Endothelial cell of umbilical vein (primary cell): ENCODE measurements around the gene MARVELD1. TPM values are rescaled to one million over a fixed set of nuclear protein-coding genes. Genes with fewer than 3 reads are reported as not detected.

Source experiments
- BruUV-seq: library from RNA; stranded (reverse); fragments of 400-500 nt; replicated peaks from 2 replicates; lab custom pipeline; 2021; lab: Mats Ljungman, UMichigan
- CTCF ChIA-PET: fragments of 300-600, 350-600 bp; sonication (Branson Sonifier 250); formaldehyde crosslinking; loops from one replicate; lab custom pipeline; 2021; ENCODE audit warnings: antibody characterized with exemption, inconsistent platforms; lab: Charles Lee
- POLR2A ChIA-PET: fragments of 300-600, 350-600 bp; sonication (Branson Sonifier 250); formaldehyde crosslinking; loops from one replicate; lab custom pipeline; 2021; ENCODE audit warnings: antibody characterized with exemption, inconsistent platforms; lab: Charles Lee
- DNase-seq: peaks from one replicate; pipeline ENCODE4 v3.0.0-alpha.2; 2011; ENCODE audit warnings: low read depth, low spot score
- FAIRE-seq: peaks from 2 replicates; lab custom pipeline; 2011; peaks lifted over from hg19 to GRCh38; lab: Jason Lieb, UNC
- H2AFZ ChIP-seq: 2 replicates; pipeline ENCODE4 v1.6.0; 2012; ENCODE audit warnings: low read depth, low read length, control low read depth, inconsistent platforms
- H3K27ac ChIP-seq: 2 replicates; pipeline ENCODE4 v1.5.1; 2011; ENCODE audit warnings: low read depth, mild to moderate bottlenecking, control low read depth, low read length, moderate library complexity; ENCODE audit not compliant: insufficient read depth
- H3K27me3 ChIP-seq, 2 experiments: 2 replicates each; pipeline versions ENCODE4 v1.6.0 to v1.6.1; 2011; ENCODE audit warnings: low read length in 2 of 2, mixed read lengths in 1 of 2; ENCODE audit not compliant: control insufficient read depth in 2 of 2, insufficient read depth in 2 of 2
- H3K36me3 ChIP-seq, 2 experiments: 2 replicates in 1 of 2; 3 replicates in 1 of 2; pipeline ENCODE4 v1.5.1; 2011; ENCODE audit warnings: low read length in 2 of 2, mild to moderate bottlenecking in 1 of 2, moderate library complexity in 1 of 2; ENCODE audit not compliant: control insufficient read depth in 2 of 2, insufficient read depth in 2 of 2; ENCODE audit errors: extremely low read depth in 1 of 2
- H3K4me1 ChIP-seq: 3 replicates; pipeline ENCODE4 v1.5.1; 2011; ENCODE audit warnings: mild to moderate bottlenecking, low read length; ENCODE audit not compliant: control insufficient read depth, insufficient read depth; ENCODE audit errors: extremely low read depth
- H3K4me2 ChIP-seq: 2 replicates; pipeline ENCODE4 v1.6.1; 2011; ENCODE audit warnings: low read length, control low read depth, mixed read lengths; ENCODE audit not compliant: insufficient read depth
- H3K4me3 ChIP-seq, 3 experiments: fragments of 200-600 bp in 1 of 3; sonication (generic), shearing (Covaris generic) in 1 of 3; replicated peaks in 1 of 3; 2 replicates each; pipeline ENCODE4 v1.5.1; 2011 to 2016; ENCODE audit warnings: control low read depth in 3 of 3, low read length in 3 of 3, mild to moderate bottlenecking in 2 of 3, inconsistent platforms in 1 of 3, low read depth in 1 of 3, moderate library complexity in 1 of 3; ENCODE audit not compliant: insufficient read depth in 1 of 3
- H3K79me2 ChIP-seq: 2 replicates; pipeline ENCODE4 v1.6.0; 2012; ENCODE audit warnings: low read length, inconsistent platforms; ENCODE audit not compliant: control insufficient read depth, insufficient read depth
- H3K9ac ChIP-seq: replicated peaks from 2 replicates; pipeline ENCODE3; 2011; ENCODE audit warnings: low read length, control low read depth; ENCODE audit not compliant: insufficient read depth; ENCODE audit errors: extremely low read depth
- H3K9me1 ChIP-seq: replicated peaks from 3 replicates; pipeline ENCODE4 v1.6.0; 2011; ENCODE audit warnings: mild to moderate bottlenecking, low read length; ENCODE audit not compliant: control insufficient read depth, insufficient read depth; ENCODE audit errors: extremely low read depth
- H3K9me3 ChIP-seq: replicated peaks from 2 replicates; pipeline ENCODE4 v1.5.1; 2012; ENCODE audit warnings: low read length, inconsistent platforms; ENCODE audit not compliant: control insufficient read depth, insufficient read depth
- H4K20me1 ChIP-seq: replicated peaks from 2 replicates; pipeline ENCODE3; 2011; ENCODE audit warnings: mild to moderate bottlenecking, low read length; ENCODE audit not compliant: control insufficient read depth, insufficient read depth; ENCODE audit errors: extremely low read depth
- EZH2 ChIP-seq: IDR thresholded peaks from 2 replicates; pipeline ENCODE4 v1.6.1; 2012; ENCODE audit warnings: borderline replicate concordance, low read depth, mild to moderate bottlenecking, moderate library complexity, low read length, inconsistent platforms; ENCODE audit not compliant: severe bottlenecking
- FOS ChIP-seq: IDR thresholded peaks from 2 replicates; pipeline ENCODE4 v1.6.1; 2011; ENCODE audit warnings: mild to moderate bottlenecking, low read length, moderate library complexity, borderline replicate concordance; ENCODE audit not compliant: insufficient read depth
- GATA2 ChIP-seq: IDR thresholded peaks from 2 replicates; pipeline ENCODE4 v1.7.0; 2011; ENCODE audit warnings: low read depth, mild to moderate bottlenecking, moderate library complexity, mixed read lengths, low read length; ENCODE audit not compliant: insufficient read length, insufficient read depth
- JUN ChIP-seq: IDR thresholded peaks from 2 replicates; pipeline ENCODE4 v1.6.1; 2011; ENCODE audit warnings: borderline replicate concordance, low read depth; ENCODE audit not compliant: insufficient read length, insufficient read depth
- MAX ChIP-seq: IDR thresholded peaks from 2 replicates; pipeline ENCODE4 v1.6.1; 2011; ENCODE audit not compliant: insufficient read depth, insufficient read length
- MYC ChIP-seq: IDR thresholded peaks from one replicate; pipeline ENCODE4 v1.6.1; 2011; ENCODE audit warnings: mild to moderate bottlenecking, low read depth, low read length
- POLR2A ChIP-seq: IDR thresholded peaks from 2 replicates; pipeline ENCODE4 v1.6.1; 2012; ENCODE audit warnings: low read depth, mild to moderate bottlenecking, control low read depth, low read length
- POLR2AphosphoS5 ChIP-seq: IDR thresholded peaks from 2 replicates; pipeline ENCODE4 v1.6.1; 2012; ENCODE audit warnings: low read depth, mild to moderate bottlenecking, control low read depth, low read length, moderate library complexity; ENCODE audit not compliant: insufficient read depth
- dilution Hi-C: fragments of 300-500 bp; cut with MboI; formaldehyde crosslinking; loops from one replicate; pipeline ENCODE4 v1.15.0; 2019; ENCODE audit warnings: low sequenced_read_pairs; ENCODE audit not compliant: extremely low pct_ligation_motif_present
- intact Hi-C: fragments of 100-400 bp; cut with micrococcal nuclease; formaldehyde crosslinking; loops from one replicate; pipeline ENCODE4 v1.10.0; 2022
- polyA plus RNA-seq, 4 experiments: library from polyadenylated mRNA; depleted of rRNA in 3 of 4; stranded (reverse) in 3 of 4; unstranded in 1 of 4; fragments of >200 nt; gene quantifications; 2 replicates each; pipeline versions ENCODE4 v1.2.1 to v1.2.3, GENCODE V29; 2011 to 2012; ENCODE audit warnings: missing spikeins in 1 of 4
- total RNA-seq: library from RNA; stranded (reverse); gene quantifications from 2 replicates; pipeline ENCODE4 v1.2.3, GENCODE V29; 2021
- TF ChIP-seq, protein P1 (sequence below), 2 donors: IDR thresholded peaks; 1 replicate in 1 of 2; 2 replicates in 1 of 2; pipeline ENCODE4 v1.5.1; 2011; ENCODE audit warnings: low read length in 2 of 2, mild to moderate bottlenecking in 2 of 2, moderate library complexity in 2 of 2, control low read depth in 1 of 2, inconsistent platforms in 1 of 2, low read depth in 1 of 2; ENCODE audit not compliant: insufficient read depth in 1 of 2; ENCODE audit errors: extremely low read depth in 1 of 2

Gene MARVELD1
- total and polyA plus RNA-seq, 2 donors (not counting 3 experiments of a cell fraction or from before 2014, with no cell fraction given) = 67.3 to 78.3 TPM

GRCh38 chr10:97757471-97757870 is 43.9 kb downstream of the MARVELD1 start:
- Histone ChIP-seq H3K4me3 (no peak overlapping the region), H3K27me3 (no peaks in the 10 kb centered on the region), H3K79me2 (no peaks in the 10 kb centered on the region), H3K36me3 (peaks cover 14 to 56% of the 10 kb centered on the region in 2 experiments), H3K9ac (no peak overlapping the region), H3K27ac (no peak overlapping the region), H3K9me1 (no peaks in the 10 kb centered on the region), H3K9me3 (no peaks in the 10 kb centered on the region), H3K4me2 (no peak overlapping the region), H4K20me1 (no peaks in the 10 kb centered on the region), H2AFZ (no peak overlapping the region), H3K4me1 (no peaks in the 10 kb centered on the region)
- POLR2A ChIA-PET = no interaction called here
- TF ChIP-seq MYC (no peak), EZH2 (no peak), FOS (no peak), POLR2AphosphoS5 (no peak), JUN (no peak), GATA2 (no peak), POLR2A (no peak), MAX (no peak)
- TF ChIP-seq, protein P1, sequence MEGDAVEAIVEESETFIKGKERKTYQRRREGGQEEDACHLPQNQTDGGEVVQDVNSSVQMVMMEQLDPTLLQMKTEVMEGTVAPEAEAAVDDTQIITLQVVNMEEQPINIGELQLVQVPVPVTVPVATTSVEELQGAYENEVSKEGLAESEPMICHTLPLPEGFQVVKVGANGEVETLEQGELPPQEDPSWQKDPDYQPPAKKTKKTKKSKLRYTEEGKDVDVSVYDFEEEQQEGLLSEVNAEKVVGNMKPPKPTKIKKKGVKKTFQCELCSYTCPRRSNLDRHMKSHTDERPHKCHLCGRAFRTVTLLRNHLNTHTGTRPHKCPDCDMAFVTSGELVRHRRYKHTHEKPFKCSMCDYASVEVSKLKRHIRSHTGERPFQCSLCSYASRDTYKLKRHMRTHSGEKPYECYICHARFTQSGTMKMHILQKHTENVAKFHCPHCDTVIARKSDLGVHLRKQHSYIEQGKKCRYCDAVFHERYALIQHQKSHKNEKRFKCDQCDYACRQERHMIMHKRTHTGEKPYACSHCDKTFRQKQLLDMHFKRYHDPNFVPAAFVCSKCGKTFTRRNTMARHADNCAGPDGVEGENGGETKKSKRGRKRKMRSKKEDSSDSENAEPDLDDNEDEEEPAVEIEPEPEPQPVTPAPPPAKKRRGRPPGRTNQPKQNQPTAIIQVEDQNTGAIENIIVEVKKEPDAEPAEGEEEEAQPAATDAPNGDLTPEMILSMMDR (IDR thresholded peaks at IDR 0.05; ENCODE audit: extremely low read depth in 1 of 2, insufficient read depth in 1 of 2, low read depth in 1 of 2, low read length in 2 of 2) = no peak
- no TSS peak for BruUV-seq
- dilution Hi-C loops = no loop called here
- FAIRE-seq (no peak), DNase-seq (no peak)
- CTCF ChIA-PET = interaction anchor here (1.1 to 2.5 kb wide), 3 partner anchors 80 to 284 kb away, joined by 3 to 19 read pairs (median 8); no protein-coding TSS in a partner anchor
- intact Hi-C loops = no loop called here
